Muscle of leg (tissue), 11 donors: ENCODE results near the gene ALK. TPM values are rescaled to one million over a fixed set of nuclear protein-coding genes. Genes with fewer than 3 reads are reported as not detected.
A peak's percentile ranks its signal among the peaks of the same experiment; 100 is the strongest.

ENCODE experiments used
- DNase-seq: peaks from one replicate; pipeline ENCODE4 v3.0.0; 2013
- H3K27ac ChIP-seq: one replicate; pipeline ENCODE4 v1.5.1; 2013; ENCODE audit warnings: mild to moderate bottlenecking, low read length, control low read depth
- H3K27me3 ChIP-seq: one replicate; pipeline ENCODE4 v1.6.1; 2013; ENCODE audit warnings: low read length; ENCODE audit not compliant: control insufficient read depth, insufficient read depth
- H3K36me3 ChIP-seq: one replicate; pipeline ENCODE4 v1.6.1; 2013; ENCODE audit warnings: low read length; ENCODE audit not compliant: control insufficient read depth, insufficient read depth
- H3K4me1 ChIP-seq: one replicate; pipeline ENCODE4 v1.6.1; 2013; ENCODE audit warnings: low read length; ENCODE audit not compliant: control insufficient read depth, insufficient read depth
- H3K4me3 ChIP-seq: one replicate; pipeline ENCODE4 v1.5.1; 2013; ENCODE audit warnings: low read length, control low read depth
- H3K9me3 ChIP-seq: replicated peaks from 2 replicates; pipeline ENCODE4 v1.6.1; 2013; ENCODE audit warnings: low read depth, low read length; ENCODE audit not compliant: control insufficient read depth
- WGBS: methylation state at CpG from one replicate; pipeline ENCODE4 v1.1.5; 2013; ENCODE audit warnings: missing lambda C conversion rate; ENCODE audit not compliant: insufficient coverage; 5-methylcytosine and 5-hydroxymethylcytosine counted together
- polyA plus RNA-seq, 8 donors: library from polyadenylated mRNA; unstranded; fragments of 120-200 nt; gene quantifications; one replicate each; pipeline versions ENCODE4 v1.2.1 to v1.2.3, GENCODE V29; 2013; ENCODE audit warnings: inconsistent platforms in 1 of 8, low replicate concordance in 1 of 8; ENCODE audit not compliant: insufficient read length in 8 of 8, insufficient read depth in 1 of 8
- total RNA-seq: library from RNA; stranded (reverse); fragments of 120-200 nt; gene quantifications from one replicate; pipeline ENCODE4 v1.2.4, GENCODE V29; 2013

Gene ALK
- total and polyA plus RNA-seq, 9 donors, result 0.04 to 0.29 (median 0.09) TPM

DNA sequence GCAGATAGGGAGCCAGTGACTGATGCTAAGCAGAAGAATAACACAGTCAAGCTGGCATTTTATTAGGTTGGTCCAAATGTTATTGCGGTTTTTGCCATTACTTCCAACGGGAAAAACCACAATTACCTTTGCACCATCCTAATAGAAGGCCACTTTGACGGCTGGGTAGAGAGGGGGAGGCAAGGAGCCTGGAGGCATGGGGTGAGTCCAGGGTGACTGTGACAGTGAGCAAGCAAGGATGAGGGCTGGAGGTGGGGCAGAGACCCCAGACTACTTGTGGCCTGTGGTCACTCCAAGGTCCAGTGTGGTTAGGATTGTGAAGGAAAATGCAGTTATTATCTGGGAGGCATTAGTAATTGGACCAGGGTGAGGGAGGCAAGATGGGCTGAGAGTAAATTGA is 416.6 kb downstream of the ALK start:
- H3K27ac ChIP-seq, result no peak overlapping the region
- H3K4me3 ChIP-seq, result no peak overlapping the region
- no peak for DNase-seq
- no peaks in the 10 kb centered on the region for H3K36me3 ChIP-seq
- H3K27me3 ChIP-seq, result peaks cover 2% of the 10 kb centered on the region
- no peaks in the 10 kb centered on the region for H3K9me3 ChIP-seq
- no peaks in the 10 kb centered on the region for H3K4me1 ChIP-seq
- WGBS, result 100% methylated on average over 1 of the region's 3 CpGs

DNA sequence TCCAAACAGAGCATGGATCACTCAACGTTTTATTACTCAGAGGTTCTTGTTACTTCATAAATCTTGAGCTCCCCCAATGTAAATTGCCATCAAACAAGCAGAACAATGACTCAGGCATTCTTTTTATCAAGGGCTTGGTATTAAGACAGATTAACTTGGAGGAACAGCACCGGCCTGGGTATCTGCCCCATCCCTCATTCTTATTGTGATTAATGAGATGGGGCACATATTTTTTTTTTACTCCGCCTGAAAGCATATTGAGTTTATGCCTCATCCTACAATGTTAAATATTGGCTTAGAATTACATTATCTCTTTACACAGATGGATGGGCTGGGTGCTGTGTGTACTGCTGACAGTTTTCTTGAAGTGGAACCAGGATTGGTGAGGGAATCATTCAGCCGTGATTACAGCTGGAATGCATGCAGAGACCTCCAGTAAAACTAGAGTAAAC is 418.9 kb downstream of the ALK start:
- no peaks in the 10 kb centered on the region for H3K4me1 ChIP-seq
- no peak for DNase-seq
- H3K9me3 ChIP-seq, result no peaks in the 10 kb centered on the region
- no peak overlapping the region for H3K4me3 ChIP-seq
- H3K36me3 ChIP-seq, result no peaks in the 10 kb centered on the region
- H3K27me3 ChIP-seq, result peaks cover 2% of the 10 kb centered on the region
- no peak overlapping the region for H3K27ac ChIP-seq
- 20% methylated on average over 1 of the region's 4 CpGs for WGBS

DNA sequence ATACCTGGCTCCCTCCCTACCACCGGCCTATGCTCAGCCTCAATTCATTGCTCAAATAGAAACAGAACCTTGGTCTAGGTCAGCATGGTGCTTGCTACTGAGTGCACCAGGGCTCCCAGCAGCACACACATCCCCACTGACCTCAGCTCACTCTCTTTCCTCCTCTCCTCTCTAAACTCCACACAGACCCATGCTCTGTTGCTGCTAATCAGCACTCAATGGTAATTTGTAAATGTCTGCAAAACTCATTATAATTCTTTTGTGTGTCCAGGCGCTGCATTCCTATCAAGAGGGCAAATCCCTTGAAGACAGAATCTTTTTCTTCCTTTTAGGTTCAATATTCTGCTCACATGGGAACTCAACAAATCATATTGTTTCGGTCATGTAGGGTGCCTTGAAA is 424.0 kb downstream of the ALK start:
- WGBS, result 67% methylated on average over 1 of the region's 3 CpGs
- H3K9me3 ChIP-seq, result no peaks in the 10 kb centered on the region

DNA sequence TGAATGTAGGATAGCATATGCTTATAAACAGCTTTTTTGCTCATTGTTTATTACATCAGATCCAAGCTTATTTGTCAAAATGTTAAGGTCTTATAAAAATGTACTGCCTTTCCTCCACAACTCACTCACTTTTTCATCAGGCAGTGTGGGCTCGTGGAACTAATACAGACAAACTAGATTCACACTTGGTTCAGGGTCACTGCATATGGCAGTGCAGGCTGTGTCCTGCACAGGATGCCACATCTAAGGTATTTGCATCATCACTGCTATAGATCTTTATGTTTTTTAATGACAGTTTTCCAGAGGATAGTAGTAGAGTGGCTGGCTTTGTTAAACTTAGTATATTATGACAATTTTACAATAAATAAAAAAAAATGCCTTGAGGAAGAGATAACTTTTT is 425.2 kb downstream of the ALK start:
- H3K27ac ChIP-seq, result no peak overlapping the region
- no peak overlapping the region for H3K4me3 ChIP-seq
- no peaks in the 10 kb centered on the region for H3K9me3 ChIP-seq
- H3K27me3 ChIP-seq, result peaks cover 2% of the 10 kb centered on the region
- H3K36me3 ChIP-seq, result no peaks in the 10 kb centered on the region
- no peaks in the 10 kb centered on the region for H3K4me1 ChIP-seq
- DNase-seq, result no peak
- WGBS, result 50% methylated on average over 1 of the region's 1 CpG

More for the DNA sequence above, 424.0 kb downstream of the ALK start:
- H3K4me1 ChIP-seq, result no peaks in the 10 kb centered on the region
- no peaks in the 10 kb centered on the region for H3K36me3 ChIP-seq
- peaks cover 2% of the 10 kb centered on the region for H3K27me3 ChIP-seq
- no peak for DNase-seq
- H3K27ac ChIP-seq, result no peak overlapping the region
- H3K4me3 ChIP-seq, result no peak overlapping the region

DNA sequence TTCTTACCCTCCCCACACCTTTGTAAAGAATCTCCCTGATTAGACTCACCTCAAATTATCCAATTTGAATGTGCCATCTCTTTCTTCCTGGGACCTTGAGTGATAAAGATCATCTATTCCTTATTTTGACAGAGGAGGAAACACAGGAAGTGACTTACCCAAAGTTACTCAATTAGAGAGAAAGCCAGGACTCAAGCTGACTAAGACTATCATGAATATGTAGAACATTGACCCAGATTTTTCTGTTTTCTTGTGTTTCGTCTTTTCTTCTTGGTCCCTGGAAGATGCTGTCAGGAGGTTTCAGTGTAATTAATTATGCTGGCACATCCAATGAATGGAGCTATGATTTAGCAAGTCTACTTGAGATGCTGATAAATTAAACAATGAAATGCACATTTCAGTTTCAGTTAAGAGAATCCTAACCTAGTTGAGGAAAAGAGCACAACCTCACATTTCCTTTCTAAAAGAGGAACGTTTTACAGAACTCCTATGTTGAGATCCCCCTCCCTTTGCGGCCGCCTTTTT is 425.8 kb downstream of the ALK start:
- Histone ChIP-seq H3K4me1 (no peaks in the 10 kb centered on the region), H3K4me3 (no peak overlapping the region), H3K27me3 (peaks cover 2% of the 10 kb centered on the region), H3K9me3 (no peaks in the 10 kb centered on the region), H3K36me3 (no peaks in the 10 kb centered on the region), H3K27ac (no peak overlapping the region)
- DNase-seq, result no peak
- no CpG with 5 or more reads among the region's 4 CpGs for WGBS

DNA sequence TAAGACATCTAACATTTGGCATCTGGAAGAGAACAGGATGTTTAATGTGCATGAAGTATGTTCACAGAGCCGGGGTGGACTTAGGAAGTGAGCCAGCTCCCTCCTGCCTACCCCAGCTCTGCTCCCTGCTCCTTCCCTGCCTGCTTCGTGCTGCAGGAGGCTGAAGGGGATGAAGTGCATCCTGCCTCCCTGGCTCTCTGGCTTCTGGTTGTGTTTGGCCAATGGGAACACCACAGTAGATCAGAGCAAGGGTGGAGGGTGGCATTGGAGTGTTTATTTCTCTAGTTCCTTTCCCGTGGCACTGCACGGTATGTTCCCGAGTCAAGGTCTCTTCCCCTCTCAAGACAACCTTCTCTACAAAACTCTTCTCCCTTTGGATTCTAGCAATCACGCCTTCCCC is 426.3 kb downstream of the ALK start:
- Histone ChIP-seq H3K36me3 (no peaks in the 10 kb centered on the region), H3K9me3 (no peaks in the 10 kb centered on the region), H3K27me3 (no peaks in the 10 kb centered on the region), H3K4me3 (no peak overlapping the region), H3K27ac (no peak overlapping the region), H3K4me1 (no peaks in the 10 kb centered on the region)
- peak; percentile 2 for DNase-seq
- no CpG with 5 or more reads among the region's 6 CpGs for WGBS

- Histone ChIP-seq H3K27me3 (no peaks in the 10 kb centered on the region), H3K27ac (no peak overlapping the region), H3K4me1 (no peaks in the 10 kb centered on the region), H3K4me3 (no peak overlapping the region), H3K9me3 (no peaks in the 10 kb centered on the region), H3K36me3 (no peaks in the 10 kb centered on the region)
- WGBS, result no CpG with 5 or more reads among the region's 2 CpGs
- DNase-seq, result no peak
Measured at GRCh38 chr2:29492701-29493100, 428.7 kb downstream of the ALK start.

GRCh38 chr2:29490045-29490444 is 431.3 kb downstream of the ALK start:
- no peaks in the 10 kb centered on the region for H3K4me1 ChIP-seq
- no peaks in the 10 kb centered on the region for H3K9me3 ChIP-seq
- 64% methylated on average over 4 of the region's 6 CpGs for WGBS

GRCh38 chr2:29489568-29489967 is 431.8 kb downstream of the ALK start:
- Histone ChIP-seq H3K4me3 (no peak overlapping the region), H3K4me1 (no peaks in the 10 kb centered on the region), H3K9me3 (no peaks in the 10 kb centered on the region), H3K27me3 (no peaks in the 10 kb centered on the region), H3K27ac (no peak overlapping the region), H3K36me3 (no peaks in the 10 kb centered on the region)
- 78% methylated on average over 1 of the region's 1 CpG for WGBS
- no peak for DNase-seq

More at GRCh38 chr2:29490045-29490444, 431.3 kb downstream of the ALK start:
- Histone ChIP-seq H3K27ac (no peak overlapping the region), H3K4me3 (no peak overlapping the region), H3K27me3 (no peaks in the 10 kb centered on the region), H3K36me3 (no peaks in the 10 kb centered on the region)
- DNase-seq, result no peak

- H3K4me1 ChIP-seq, result no peaks in the 10 kb centered on the region
Measured at GRCh38 chr2:29487967-29488555, 433.3 kb downstream of the ALK start.

GRCh38 chr2:29485631-29486030 is 435.8 kb downstream of the ALK start:
- H3K9me3 ChIP-seq, result no peaks in the 10 kb centered on the region
- H3K4me1 ChIP-seq, result no peaks in the 10 kb centered on the region
- DNase-seq, result no peak
- no peak overlapping the region for H3K4me3 ChIP-seq
- H3K27me3 ChIP-seq, result no peaks in the 10 kb centered on the region
- no peaks in the 10 kb centered on the region for H3K36me3 ChIP-seq
- WGBS, result 31% methylated on average over 2 of the region's 3 CpGs
- H3K27ac ChIP-seq, result no peak overlapping the region

More at GRCh38 chr2:29487967-29488555, 433.3 kb downstream of the ALK start:
- Histone ChIP-seq H3K9me3 (no peaks in the 10 kb centered on the region), H3K36me3 (no peaks in the 10 kb centered on the region), H3K27ac (no peak overlapping the region), H3K27me3 (no peaks in the 10 kb centered on the region), H3K4me3 (no peak overlapping the region)
- WGBS, result no CpG with 5 or more reads among the region's 4 CpGs
- no peak for DNase-seq
